PFSK-1 (cell line): ENCODE data around the gene HOXA2.

Experiments
- POLR2AphosphoS5 ChIP-seq: IDR thresholded peaks from 2 replicates; pipeline ENCODE4 v1.6.1; 2012; ENCODE audit warnings: low read depth, mild to moderate bottlenecking, control low read depth, low read length, moderate library complexity
- TAF1 ChIP-seq: IDR thresholded peaks from 2 replicates; pipeline ENCODE4 v1.6.1; 2012; ENCODE audit warnings: low read length, control low read depth, borderline replicate concordance; ENCODE audit not compliant: insufficient read depth

DNA sequence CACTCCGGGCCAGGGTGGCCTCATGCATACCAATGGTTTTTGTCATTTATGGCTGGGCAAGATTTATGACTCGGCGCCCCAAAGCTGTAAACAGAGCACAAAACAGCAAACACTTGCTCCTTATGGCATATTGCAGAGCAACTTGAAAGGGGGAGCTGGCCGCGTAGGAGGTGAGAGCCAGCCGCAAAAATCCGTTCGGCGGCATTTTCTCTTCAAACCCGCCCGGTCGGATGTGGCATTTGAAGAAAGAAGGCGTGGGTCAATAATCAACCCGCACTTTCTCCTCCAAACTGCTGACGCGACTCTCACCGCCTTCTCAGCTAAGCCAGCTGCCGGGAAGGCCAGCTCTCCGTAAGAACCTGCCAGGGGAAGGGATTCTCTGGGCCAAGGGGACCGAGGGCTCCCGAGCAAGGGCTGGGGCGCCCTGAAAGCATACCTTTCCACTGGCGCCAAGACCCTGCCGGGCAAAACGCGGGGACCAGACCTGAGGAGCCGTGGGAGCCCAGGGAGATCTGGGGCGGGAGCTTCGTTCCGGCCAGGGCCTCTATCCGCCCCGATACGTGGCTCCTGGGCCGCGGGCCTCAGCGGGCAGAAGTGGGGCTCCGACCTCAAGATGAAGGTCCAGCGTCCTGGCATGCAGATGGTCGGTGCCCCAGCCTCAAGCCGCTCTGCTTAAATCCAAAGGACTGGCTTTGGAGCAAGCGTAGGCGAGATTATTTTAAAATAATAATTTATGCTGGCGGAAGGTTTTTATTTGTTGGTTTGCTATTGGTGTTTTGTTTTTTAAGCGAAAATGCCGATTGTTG lies 12.9 kb upstream of the HOXA2 start:
- TF ChIP-seq POLR2AphosphoS5 (no peak), TAF1 (no peak)
